RWPE2 (cell line): ENCODE results near the gene TRIM14.

Experiments used
- ATAC-seq: fragments of 200-7000 bp; cut with Tn5 transposase; 3 replicates; pipeline ENCODE4 v1.9.1; 2021; ENCODE audit warnings: low read depth
- DNase-seq: peaks from one replicate; pipeline ENCODE4 v3.0.0-alpha.2; 2020; ENCODE audit warnings: low spot score
- H3K27ac ChIP-seq: fragments of 450-650 bp; 2 replicates; pipeline ENCODE4 v1.5.1; 2017; ENCODE audit warnings: mild to moderate bottlenecking; ENCODE audit not compliant: poor library complexity, severe bottlenecking
- H3K27me3 ChIP-seq: fragments of 250-450 bp; sonication (Bioruptor Pico); 2 replicates; pipeline ENCODE4 v1.5.1; 2021; ENCODE audit warnings: mild to moderate bottlenecking, moderate library complexity; ENCODE audit not compliant: insufficient read depth, poor library complexity, severe bottlenecking
- H3K36me3 ChIP-seq: fragments of 250-450 bp; sonication (Bioruptor Pico); 2 replicates; pipeline ENCODE4 v1.5.1; 2020; ENCODE audit warnings: low read depth, mild to moderate bottlenecking, moderate library complexity
- H3K4me1 ChIP-seq: fragments of 250-450 bp; sonication (Bioruptor Pico); 2 replicates; pipeline ENCODE4 v1.5.1; 2021; ENCODE audit warnings: mild to moderate bottlenecking, moderate library complexity; ENCODE audit not compliant: insufficient read depth, poor library complexity, severe bottlenecking
- H3K4me3 ChIP-seq: fragments of 250-450 bp; sonication (Bioruptor Pico); 2 replicates; pipeline ENCODE4 v1.5.1; 2021; ENCODE audit warnings: mild to moderate bottlenecking, moderate library complexity; ENCODE audit not compliant: severe bottlenecking
- H3K9me3 ChIP-seq: fragments of 250-450 bp; sonication (Bioruptor Pico); 2 replicates; pipeline ENCODE4 v1.5.1; 2021; ENCODE audit warnings: mild to moderate bottlenecking, moderate library complexity; ENCODE audit not compliant: severe bottlenecking
- CTCF ChIP-seq: fragments of 450-650 bp; IDR thresholded peaks from one replicate; pipeline ENCODE4 v1.5.1; 2017; ENCODE audit warnings: mild to moderate bottlenecking, moderate library complexity; ENCODE audit not compliant: poor library complexity, severe bottlenecking

The TRIM14 gene

GRCh38 chr9:98154678-98155077 is 35.7 kb upstream of the TRIM14 start:
- no peak overlapping the region for H3K4me3 ChIP-seq
- peaks cover 49% of the 10 kb centered on the region for H3K36me3 ChIP-seq
- no peak overlapping the region for H3K27ac ChIP-seq
- no peaks in the 10 kb centered on the region for H3K9me3 ChIP-seq
- no peak for TF ChIP-seq CTCF
- DNase-seq (no peak), ATAC-seq (no peak; the same call in 2 of the 3 replicates)
- peaks cover 3% of the 10 kb centered on the region for H3K4me1 ChIP-seq
- H3K27me3 ChIP-seq, result no peaks in the 10 kb centered on the region

GRCh38 chr9:98152526-98152925 is 33.5 kb upstream of the TRIM14 start:
- DNase-seq (no peak), ATAC-seq (no peak)
- no peak for TF ChIP-seq CTCF
- no peak overlapping the region for H3K4me3 ChIP-seq
- no peaks in the 10 kb centered on the region for H3K9me3 ChIP-seq
- peaks cover 59% of the 10 kb centered on the region for H3K36me3 ChIP-seq
- no peaks in the 10 kb centered on the region for H3K27me3 ChIP-seq
- no peak overlapping the region for H3K27ac ChIP-seq
- H3K4me1 ChIP-seq, result peaks cover 6% of the 10 kb centered on the region

- Histone ChIP-seq H3K4me1 (peaks cover 24% of the 10 kb centered on the region), H3K36me3 (peaks cover 51% of the 10 kb centered on the region), H3K27ac (no peak overlapping the region), H3K9me3 (no peaks in the 10 kb centered on the region), H3K27me3 (no peaks in the 10 kb centered on the region), H3K4me3 (no peak overlapping the region)
- TF ChIP-seq CTCF, result no peak
- DNase-seq, result no peak
- ATAC-seq, result no peak
Measured at GRCh38 chr9:98150721-98151120, 31.7 kb upstream of the TRIM14 start.

GRCh38 chr9:98150164-98150563 is 31.1 kb upstream of the TRIM14 start:
- DNase-seq, result no peak
- TF ChIP-seq CTCF, result no peak
- no peaks in the 10 kb centered on the region for H3K27me3 ChIP-seq
- H3K27ac ChIP-seq, result no peak overlapping the region
- peaks cover 47% of the 10 kb centered on the region for H3K36me3 ChIP-seq
- H3K4me1 ChIP-seq, result peaks cover 26% of the 10 kb centered on the region
- no peak overlapping the region for H3K4me3 ChIP-seq
- no peaks in the 10 kb centered on the region for H3K9me3 ChIP-seq
- ATAC-seq, result no peak

GRCh38 chr9:98149422-98149821 is 30.4 kb upstream of the TRIM14 start:
- DNase-seq, result no peak
- H3K4me1 ChIP-seq, result peaks cover 26% of the 10 kb centered on the region
- no peak overlapping the region for H3K27ac ChIP-seq
- no peak overlapping the region for H3K4me3 ChIP-seq
- no peak for TF ChIP-seq CTCF
- no peaks in the 10 kb centered on the region for H3K9me3 ChIP-seq
- no peaks in the 10 kb centered on the region for H3K27me3 ChIP-seq
- ATAC-seq, result no peak
- H3K36me3 ChIP-seq, result peaks cover 40% of the 10 kb centered on the region
